ENCODE data around the gene UFC1. TPM values are rescaled to one million over a fixed set of nuclear protein-coding genes. Genes with fewer than 3 reads are reported as not detected.

UFC1 gene
- total and polyA plus RNA-seq, 2 donors (not counting 3 experiments of a cell fraction or from before 2014, with no cell fraction given), result 102 to 149 TPM

DNA sequence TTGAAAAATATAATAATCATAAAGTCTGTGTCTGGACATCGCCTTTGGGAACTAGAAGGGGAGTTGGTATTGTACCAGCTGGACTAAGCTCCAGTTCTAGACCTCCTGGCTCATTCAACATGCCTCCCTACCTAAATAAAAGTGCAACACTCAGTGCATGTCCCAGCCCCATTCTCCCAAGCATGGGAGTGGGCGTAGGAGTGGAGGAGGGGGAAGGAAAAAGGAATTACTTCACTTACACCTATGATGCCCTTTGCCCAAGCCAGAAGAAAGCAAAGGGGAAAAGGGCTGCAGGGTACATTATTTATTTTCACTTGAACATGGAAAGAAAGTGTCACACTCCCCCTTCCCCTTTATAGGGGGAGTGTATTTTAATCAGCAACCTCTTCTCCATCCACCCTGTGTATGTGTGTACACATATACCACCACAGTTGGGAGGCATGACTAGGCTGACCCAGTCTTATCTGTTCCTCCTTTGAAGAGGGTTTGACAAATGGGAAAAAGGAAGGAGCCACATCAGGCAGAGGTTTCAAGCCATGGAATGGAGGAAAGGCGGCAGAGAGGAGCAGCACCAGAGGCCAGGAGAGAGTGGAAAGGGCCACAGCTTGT, 32.6 kb upstream of the UFC1 start:
- Histone ChIP-seq H3K27ac (ENCODE audit: insufficient read depth, low read depth, low read length) (no peak overlapping the region), H3K9me3 (replicated peaks; ENCODE audit: control insufficient read depth, insufficient read depth, low read length) (no peaks in the 10 kb centered on the region), H3K4me2 (ENCODE audit: insufficient read depth, low read length) (no peak overlapping the region), H3K4me3 (replicated peaks in 1 of 3; ENCODE audit: insufficient read depth in 1 of 3, low read depth in 1 of 3, low read length in 3 of 3) (no peak overlapping the region), H2AFZ (ENCODE audit: low read depth, low read length) (no peak overlapping the region), H3K36me3 (ENCODE audit: control insufficient read depth in 2 of 2, extremely low read depth in 1 of 2, insufficient read depth in 2 of 2, low read length in 2 of 2) (peaks cover 18 to 39% of the 10 kb centered on the region in 2 experiments), H3K9me1 (replicated peaks; ENCODE audit: control insufficient read depth, extremely low read depth, insufficient read depth, low read length) (no peaks in the 10 kb centered on the region), H4K20me1 (replicated peaks; ENCODE audit: control insufficient read depth, extremely low read depth, insufficient read depth, low read length) (no peaks in the 10 kb centered on the region), H3K9ac (replicated peaks; ENCODE audit: extremely low read depth, insufficient read depth, low read length) (no peak overlapping the region), H3K4me1 (ENCODE audit: control insufficient read depth, extremely low read depth, insufficient read depth, low read length) (peaks cover 17% of the 10 kb centered on the region), H3K27me3 (ENCODE audit: control insufficient read depth in 2 of 2, insufficient read depth in 2 of 2, low read length in 2 of 2) (no peaks in the 10 kb centered on the region), H3K79me2 (ENCODE audit: control insufficient read depth, insufficient read depth, low read length) (peaks cover 31% of the 10 kb centered on the region)
- intact Hi-C loops (cut with micrococcal nuclease) (no loop called here), dilution Hi-C loops (cut with MboI; ENCODE audit: extremely low pct_ligation_motif_present, low sequenced_read_pairs) (no loop called here)
- no peak for DNase-seq (ENCODE audit: low read depth, low spot score)
- ChIA-PET CTCF (interaction anchor here (1.0 to 1.1 kb wide), 2 partner anchors 15 to 20 kb away, joined by 3 to 5 read pairs; no protein-coding TSS in a partner anchor), POLR2A (interaction anchor here (0.6 kb wide), 1 partner anchor 11 kb away, joined by 7 read pairs; the partner anchor contains the start of gene DEDD)
- FAIRE-seq, result no peak
- no TSS peak for BruUV-seq (replicated peaks)
- no peak for TF ChIP-seq EZH2 (IDR thresholded peaks at IDR 0.05; ENCODE audit: borderline replicate concordance, low read depth, low read length, severe bottlenecking)
- TF ChIP-seq POLR2AphosphoS5 (IDR thresholded peaks at IDR 0.05; ENCODE audit: insufficient read depth, low read depth, low read length), result no peak
- no peak for TF ChIP-seq JUN (IDR thresholded peaks at IDR 0.05; ENCODE audit: borderline replicate concordance, insufficient read depth, insufficient read length, low read depth)
- no peak for TF ChIP-seq FOS (IDR thresholded peaks at IDR 0.05; ENCODE audit: borderline replicate concordance, insufficient read depth, low read length)
- TF ChIP-seq, protein P1, sequence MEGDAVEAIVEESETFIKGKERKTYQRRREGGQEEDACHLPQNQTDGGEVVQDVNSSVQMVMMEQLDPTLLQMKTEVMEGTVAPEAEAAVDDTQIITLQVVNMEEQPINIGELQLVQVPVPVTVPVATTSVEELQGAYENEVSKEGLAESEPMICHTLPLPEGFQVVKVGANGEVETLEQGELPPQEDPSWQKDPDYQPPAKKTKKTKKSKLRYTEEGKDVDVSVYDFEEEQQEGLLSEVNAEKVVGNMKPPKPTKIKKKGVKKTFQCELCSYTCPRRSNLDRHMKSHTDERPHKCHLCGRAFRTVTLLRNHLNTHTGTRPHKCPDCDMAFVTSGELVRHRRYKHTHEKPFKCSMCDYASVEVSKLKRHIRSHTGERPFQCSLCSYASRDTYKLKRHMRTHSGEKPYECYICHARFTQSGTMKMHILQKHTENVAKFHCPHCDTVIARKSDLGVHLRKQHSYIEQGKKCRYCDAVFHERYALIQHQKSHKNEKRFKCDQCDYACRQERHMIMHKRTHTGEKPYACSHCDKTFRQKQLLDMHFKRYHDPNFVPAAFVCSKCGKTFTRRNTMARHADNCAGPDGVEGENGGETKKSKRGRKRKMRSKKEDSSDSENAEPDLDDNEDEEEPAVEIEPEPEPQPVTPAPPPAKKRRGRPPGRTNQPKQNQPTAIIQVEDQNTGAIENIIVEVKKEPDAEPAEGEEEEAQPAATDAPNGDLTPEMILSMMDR (IDR thresholded peaks at IDR 0.05; ENCODE audit: extremely low read depth in 1 of 2, insufficient read depth in 1 of 2, low read depth in 1 of 2, low read length in 2 of 2), result no peak
- TF ChIP-seq, protein P2, sequence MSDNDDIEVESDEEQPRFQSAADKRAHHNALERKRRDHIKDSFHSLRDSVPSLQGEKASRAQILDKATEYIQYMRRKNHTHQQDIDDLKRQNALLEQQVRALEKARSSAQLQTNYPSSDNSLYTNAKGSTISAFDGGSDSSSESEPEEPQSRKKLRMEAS (IDR thresholded peaks at IDR 0.05; ENCODE audit: insufficient read depth, insufficient read length), result no peak
- no peak for TF ChIP-seq MYC (IDR thresholded peaks at IDR 0.05; ENCODE audit: low read depth, low read length)

Data from endothelial cell of umbilical vein (primary cell).